Stimulated activated CD4-positive, alpha-beta T cell treated with anti-CD3 and anti-CD28 coated beads, Interleukin-2, amount 100 ng/mL, for 24 hours (primary cell): Measurements from ENCODE around the gene ZNF480.
"Not testable (repeated sequence)": the region's sequence is repeated elsewhere in the genome, so short reads cannot be mapped to it uniquely, and the experiment has no call there.

Experiments
- DNase-seq, 2 donors: peaks; one replicate each; pipeline ENCODE4 v3.0.0-alpha.2; 2020

ZNF480 gene

DNA sequence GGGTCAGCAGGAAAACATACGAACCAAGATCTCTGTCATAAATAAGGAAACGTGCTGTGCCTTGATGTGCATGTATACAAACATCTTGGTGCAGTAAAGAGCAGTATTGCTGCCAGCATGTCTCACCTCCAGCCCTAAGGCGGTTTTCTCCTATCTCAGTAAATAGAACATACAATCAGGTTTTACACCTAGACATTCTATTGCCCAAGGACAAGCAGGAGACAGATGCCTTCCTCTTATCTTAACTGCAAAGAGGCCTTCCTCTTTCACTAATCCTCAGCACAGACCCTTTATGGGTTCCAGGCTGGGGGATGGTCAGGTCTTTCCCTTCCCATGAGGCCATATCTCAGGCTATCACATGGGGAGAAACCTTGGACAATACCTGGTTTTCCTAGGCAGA lies 42.1 kb downstream of the ZNF480 start:
- not testable (repeated sequence) for DNase-seq

DNA sequence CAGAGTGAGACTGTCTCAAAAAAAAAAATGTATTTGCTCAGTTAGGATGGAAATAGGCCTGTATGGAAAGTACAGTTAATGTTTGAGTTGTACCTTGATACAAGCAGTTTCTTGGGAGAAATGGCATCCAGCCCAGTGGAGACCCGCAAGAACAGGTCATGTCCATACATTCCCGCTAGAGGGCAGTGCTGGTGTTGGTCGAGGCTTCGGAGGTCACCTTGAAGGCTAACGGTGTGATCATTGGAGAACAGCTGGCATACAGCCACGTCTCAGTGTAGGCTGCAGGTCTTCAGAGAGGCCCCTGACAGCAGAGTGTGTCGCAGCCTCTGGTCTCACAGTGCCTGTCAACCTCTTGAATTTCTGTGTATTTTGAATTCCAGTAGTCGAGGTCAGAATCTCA lies 46.6 kb downstream of the ZNF480 start:
- peak; percentile 47 for DNase-seq

DNA sequence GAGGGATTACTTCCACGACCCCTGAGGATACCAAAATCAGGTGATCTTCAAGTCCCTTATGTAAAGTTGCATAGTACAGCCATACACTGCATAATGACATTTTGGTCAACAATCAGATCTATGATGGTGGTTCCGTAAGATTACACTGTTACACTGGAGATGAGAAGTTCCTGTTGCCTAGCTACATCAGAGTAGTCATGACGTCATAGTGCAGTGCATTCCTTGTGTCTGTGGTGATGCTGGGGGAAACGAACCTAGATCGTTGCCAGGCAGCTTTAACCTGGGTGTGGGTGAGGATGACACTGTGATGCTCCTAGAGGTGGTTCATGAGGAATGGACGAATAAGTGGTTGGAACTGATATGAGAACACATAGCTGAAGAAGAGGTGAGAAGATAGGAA lies 48.2 kb downstream of the ZNF480 start:
- no peak for DNase-seq

DNA sequence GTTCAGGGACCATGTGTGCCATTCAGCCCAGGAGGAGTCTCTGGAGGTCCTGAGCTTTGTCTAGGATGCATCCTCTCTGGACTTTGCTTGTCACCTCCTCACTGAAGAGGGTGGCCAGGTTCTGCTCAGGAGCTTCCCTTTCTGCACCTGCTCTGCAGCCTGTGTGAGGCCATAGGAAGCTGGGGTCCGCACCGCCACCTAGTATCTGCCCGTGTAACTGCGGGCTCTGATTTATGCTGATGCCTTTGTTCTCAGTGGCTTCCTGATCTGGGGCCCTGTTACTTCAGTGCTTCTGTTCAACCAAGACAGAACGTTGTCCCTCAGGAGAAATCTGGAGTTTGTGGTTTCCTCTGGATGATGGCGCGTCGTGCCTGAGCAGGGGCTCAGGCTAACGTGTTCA lies 54.5 kb downstream of the ZNF480 start:
- no peak for DNase-seq

DNA sequence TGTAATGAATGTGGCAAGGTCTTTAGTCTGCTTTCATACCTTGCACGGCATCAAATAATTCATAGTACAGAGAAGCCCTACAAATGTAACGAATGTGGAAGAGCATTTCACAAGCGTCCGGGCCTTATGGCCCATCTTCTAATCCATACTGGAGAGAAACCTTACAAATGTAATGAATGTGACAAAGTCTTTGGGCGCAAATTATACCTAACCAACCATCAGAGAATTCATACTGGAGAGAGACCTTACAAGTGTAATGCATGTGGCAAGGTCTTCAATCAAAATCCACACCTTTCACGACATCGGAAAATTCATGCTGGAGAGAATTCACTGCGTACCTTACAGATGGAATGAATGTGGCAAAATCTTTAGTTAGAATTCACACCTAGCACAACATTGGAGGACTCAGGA lies 69.5 kb downstream of the ZNF480 start:
- no peak for DNase-seq

DNA sequence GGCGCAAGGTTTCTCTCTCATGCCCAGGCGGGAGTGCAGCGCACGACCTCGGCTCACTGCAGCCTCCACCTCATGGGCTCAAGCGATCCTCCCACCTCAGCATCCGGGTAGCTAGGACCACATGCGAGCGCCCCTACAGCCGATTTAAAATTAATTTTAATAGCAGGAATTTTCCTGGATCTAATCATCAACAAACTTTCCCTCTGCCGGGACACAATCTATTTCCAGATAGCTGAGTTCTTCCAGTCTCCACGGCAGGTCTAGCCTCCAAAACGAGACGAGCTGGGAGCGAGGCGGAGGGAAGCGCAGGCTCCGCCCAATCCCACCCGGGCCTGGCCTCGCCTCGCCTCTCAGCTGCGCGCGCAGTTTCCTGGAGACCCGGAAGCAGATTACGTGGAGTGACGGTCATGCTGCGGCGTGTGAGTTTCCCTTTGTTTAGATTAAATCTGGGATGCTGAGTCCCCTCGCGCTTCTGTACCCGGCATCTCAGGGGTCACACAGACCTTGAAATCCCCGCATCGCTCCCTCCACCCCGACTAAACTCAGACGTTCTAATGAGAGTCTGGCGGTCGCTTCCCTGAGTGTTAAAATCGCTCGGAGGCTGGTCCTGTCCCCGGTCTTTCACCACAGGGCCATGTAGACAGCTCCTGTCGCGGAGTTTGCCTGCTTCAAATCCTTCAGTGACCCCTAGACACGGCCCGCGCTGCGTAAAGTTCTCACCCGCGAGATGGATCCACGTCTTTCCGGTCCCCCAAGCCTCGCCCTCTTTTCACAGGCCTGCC lies 72.8 kb downstream of the ZNF480 start, which contains the start of gene ZNF880:
TSS of gene ZNF880 (plus strand) at position 365 of the 782 bp plus-strand sequence. CDS start at position 408, 43 bp downstream.
- peak; percentile 93 to 95 for DNase-seq

DNA sequence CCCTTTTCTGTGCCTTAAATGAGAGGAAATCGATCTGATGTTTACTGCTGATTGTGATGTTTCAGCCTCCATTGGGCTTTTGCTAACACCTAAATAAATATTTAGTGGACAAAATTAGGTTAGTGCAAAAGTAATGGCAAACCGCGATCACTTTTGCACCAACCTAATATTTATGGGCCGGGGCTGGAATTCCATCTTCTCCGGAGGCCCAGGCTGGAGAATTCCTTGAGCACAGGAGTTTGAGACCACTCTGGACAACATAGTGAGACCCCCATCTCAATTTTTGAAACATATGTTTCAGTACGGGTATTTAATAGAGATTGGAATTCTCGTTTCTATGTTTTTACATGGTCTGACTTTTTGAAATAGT lies 73.4 kb downstream of the ZNF480 start:
- no peak for DNase-seq
